SK-N-DZ (cell line): ENCODE measurements around the gene RNPEPL1.
"Not testable (repeated sequence)": the region's sequence is repeated elsewhere in the genome, so short reads cannot be mapped to it uniquely, and the experiment has no call there.

Source experiments
- DNase-seq: peaks from one replicate; pipeline ENCODE4 v3.0.0-alpha.2; 2015; ENCODE audit warnings: low spot score

Gene RNPEPL1

GRCh38 chr2:240603846-240604245 is 35.6 kb downstream of the RNPEPL1 start:
- no peak for DNase-seq

- DNase-seq = peak; percentile 67
These were observed 36.1 kb downstream of the RNPEPL1 start for GRCh38 chr2:240604291-240604938.

- no peak for DNase-seq
These were observed 36.8 kb downstream of the RNPEPL1 start for GRCh38 chr2:240604939-240605716.

DNA sequence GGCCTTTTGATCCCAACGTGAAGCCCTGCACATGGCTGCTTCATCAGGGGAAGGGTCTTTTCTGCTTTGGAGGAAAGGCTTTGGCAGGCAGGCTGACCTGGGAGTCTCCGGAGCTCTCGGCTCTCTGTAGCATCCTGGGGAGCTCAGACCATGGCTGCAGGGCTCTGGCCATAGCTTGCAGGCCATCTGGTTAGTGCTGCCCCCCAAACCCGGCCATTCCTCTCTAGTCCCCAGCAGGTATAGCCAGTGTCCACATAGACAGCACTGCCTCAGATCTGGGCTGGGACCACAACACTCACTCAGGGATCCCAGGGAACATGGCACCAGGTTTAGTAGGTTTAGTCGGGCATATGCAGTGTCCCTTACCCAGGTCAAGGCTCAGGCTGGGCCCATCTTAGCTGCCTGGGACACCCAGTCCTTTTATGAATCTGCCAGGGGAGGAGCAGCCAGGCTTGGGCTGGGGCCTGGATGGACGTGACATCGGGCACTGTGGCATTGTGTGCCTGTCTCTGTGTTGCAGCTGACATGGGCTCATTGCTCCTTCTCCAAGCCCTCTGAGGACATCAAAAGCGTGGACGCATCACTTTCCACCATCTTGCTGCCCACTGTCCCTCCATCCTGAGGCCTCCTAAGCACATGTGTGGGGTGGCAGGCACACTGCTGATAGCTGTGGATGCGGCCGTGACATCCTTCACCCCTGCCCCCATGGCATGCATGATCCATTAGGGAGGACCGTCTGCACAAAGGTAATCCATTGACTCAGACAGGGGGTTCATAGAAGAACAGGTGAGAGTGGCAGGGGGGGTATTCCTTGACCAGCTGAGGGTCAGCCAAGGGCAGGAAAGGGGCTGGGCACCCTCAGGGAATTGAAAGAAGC is 37.8 kb downstream of the RNPEPL1 start:
- DNase-seq = no peak

DNA sequence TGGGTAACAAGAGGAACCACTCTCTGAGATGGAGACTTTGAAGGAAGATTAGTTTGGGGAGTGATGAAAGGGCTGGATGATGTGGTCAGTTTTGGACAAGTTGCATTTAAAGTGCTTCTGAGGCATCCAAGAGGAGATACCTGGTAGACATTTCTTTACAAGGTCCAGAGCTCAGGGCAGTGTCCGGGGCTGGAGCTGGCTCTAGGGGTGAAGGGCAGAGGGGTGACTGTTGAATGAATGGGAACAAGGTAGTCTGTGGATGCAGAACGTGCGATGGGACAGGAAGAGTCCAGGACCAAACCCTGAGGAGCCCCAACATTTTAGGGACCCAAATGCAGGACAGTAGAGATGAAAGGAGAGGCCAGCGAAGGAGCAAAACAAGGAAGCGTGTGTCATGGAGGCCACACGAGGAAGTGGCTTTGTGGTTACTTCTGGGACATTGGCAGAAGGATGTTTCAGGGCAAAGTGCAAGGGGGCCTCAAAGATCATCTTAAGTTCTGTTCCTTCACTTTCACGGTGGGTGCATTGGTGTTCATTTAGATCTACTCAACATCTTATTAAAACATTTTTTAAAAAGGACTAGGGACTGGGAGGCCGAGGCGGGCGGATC is 43.4 kb downstream of the RNPEPL1 start:
- DNase-seq = no peak

GRCh38 chr2:240613781-240614180 is 45.5 kb downstream of the RNPEPL1 start:
- DNase-seq = no peak

DNA sequence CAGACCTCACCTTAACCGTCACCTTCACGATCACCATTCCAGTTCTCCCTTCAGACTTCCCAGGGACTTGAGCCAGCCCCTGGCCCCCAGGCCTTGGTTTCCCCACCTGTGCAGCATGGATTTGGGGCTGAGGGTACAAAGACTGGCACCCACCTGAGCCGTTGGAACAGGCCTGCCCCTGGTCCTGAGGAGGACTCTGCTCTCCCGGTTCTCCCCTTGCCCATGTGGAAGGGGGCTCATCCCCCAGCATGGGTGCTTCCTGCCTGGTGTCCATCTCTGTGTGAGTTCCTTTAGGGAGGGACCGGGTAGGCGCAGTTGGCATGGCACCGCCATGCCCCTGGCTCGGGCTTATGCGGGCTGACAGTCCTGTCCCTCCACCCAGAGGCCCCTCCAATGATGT is 46.1 kb downstream of the RNPEPL1 start:
- no peak for DNase-seq

DNA sequence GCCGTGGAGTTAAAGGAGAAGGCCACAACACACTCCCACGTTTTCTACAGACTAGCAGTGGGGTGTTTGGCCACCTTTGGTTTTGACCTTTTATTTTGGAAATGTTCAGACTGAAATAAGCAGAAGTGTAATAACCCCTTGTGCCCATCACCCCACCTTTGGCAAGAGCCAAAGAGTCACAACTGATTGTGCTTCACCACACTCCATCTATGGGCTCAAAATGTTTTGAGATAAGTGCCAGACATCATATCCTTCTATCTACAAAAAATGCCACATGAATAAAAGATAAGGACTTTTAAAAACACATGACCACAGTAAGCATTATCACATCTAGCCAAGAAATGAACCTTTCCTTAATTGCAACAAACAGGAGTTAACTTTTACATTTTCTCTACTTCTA is 47.1 kb downstream of the RNPEPL1 start:
- no peak for DNase-seq

- no peak for DNase-seq
These were observed 47.7 kb downstream of the RNPEPL1 start for GRCh38 chr2:240615820-240616547.

- not testable (repeated sequence) for DNase-seq
These were observed 48.8 kb downstream of the RNPEPL1 start for GRCh38 chr2:240616860-240617666.

DNA sequence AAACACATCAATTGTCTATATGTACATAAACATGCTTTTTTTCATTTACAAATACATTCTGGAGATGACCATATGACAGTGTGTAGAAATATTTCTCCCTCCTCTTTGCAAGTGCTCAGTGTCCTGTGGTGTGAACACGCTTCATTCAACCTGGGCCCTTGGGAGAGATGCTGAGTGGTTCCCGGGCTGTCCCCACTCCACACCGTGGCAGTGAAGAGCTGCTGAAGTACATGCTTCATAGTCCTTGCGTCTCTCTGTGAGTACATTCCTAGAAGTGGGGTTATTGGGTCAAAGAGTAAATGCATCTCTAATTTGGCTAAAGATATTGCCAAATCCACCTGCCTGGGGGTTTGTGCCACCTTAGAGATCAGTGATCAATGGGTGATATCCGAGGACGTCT is 50.5 kb downstream of the RNPEPL1 start:
- DNase-seq = no peak

- DNase-seq = no peak
These were observed 51.3 kb downstream of the RNPEPL1 start for GRCh38 chr2:240619506-240620148.

DNA sequence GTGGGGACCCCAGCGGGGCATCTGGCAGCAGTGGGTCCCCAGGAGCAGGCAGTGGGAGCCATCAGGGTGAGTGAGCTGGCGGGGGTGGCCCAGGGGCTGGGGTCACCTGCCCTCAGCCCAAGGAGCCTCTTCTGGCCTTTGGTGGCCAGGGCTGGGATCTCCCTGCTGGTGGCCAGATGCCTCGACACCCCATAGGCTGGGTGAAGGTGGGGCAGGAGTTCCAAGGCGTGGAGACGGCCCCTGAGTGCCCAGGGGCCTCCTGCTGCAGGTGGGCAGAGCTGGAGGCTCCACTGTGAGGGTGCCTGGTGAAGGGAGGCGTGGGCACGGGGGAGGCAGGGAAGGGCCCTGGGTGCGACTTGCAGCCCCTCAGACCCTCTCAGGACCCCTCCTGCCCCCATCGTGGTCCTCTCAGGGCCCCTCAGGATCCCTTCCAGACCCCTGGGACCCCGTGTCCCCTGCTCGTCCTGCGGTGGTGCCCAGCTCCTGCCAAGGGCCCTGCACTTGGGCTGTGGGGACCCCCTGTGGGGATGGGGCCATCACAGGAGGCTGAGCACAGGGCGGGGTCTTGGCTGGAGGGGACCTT is 52.0 kb downstream of the RNPEPL1 start:
- DNase-seq = no peak

- no peak for DNase-seq
These were observed 52.6 kb downstream of the RNPEPL1 start for GRCh38 chr2:240620859-240621258.

DNA sequence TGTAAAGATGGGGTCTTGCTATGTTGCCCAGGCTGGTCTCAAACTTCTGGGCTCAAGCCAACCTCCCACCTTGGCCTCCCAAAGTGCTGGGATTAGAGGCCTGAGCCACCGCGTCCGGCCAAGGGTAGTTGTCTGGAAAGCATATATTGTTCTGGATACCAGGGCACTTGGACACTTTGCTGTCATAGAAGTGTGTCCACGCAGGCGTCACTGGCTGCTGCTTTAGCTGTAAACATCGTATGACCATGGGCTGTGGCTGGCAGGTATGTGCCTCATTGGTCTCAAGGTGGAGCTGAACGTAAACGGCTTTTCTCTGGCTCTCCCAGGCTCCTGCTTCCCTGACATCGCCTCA is 53.8 kb downstream of the RNPEPL1 start:
- DNase-seq = no peak

GRCh38 chr2:240622531-240623235 is 54.4 kb downstream of the RNPEPL1 start:
- DNase-seq = no peak

GRCh38 chr2:240623531-240624010 is 55.3 kb downstream of the RNPEPL1 start:
- DNase-seq = no peak
